Measurements from ENCODE around the gene UFM1. TPM values are rescaled to one million over a fixed set of nuclear protein-coding genes. Genes with fewer than 3 reads are reported as not detected.

The UFM1 gene
- total RNA-seq, 1 experiment from 2014 or later: 34.6 TPM

GRCh38 chr13:38395497-38395788 is 45.8 kb downstream of the UFM1 start:
- TF ChIP-seq CTCF (IDR thresholded peaks at IDR 0.05) (no peak), TCF7L2 (IDR thresholded peaks at IDR 0.05; ENCODE audit: low read depth, low read length) (no peak), REST (IDR thresholded peaks at IDR 0.05; ENCODE audit: insufficient read depth in 1 of 2, low read depth in 2 of 2, low read length in 1 of 2) (no peak), SIN3A (IDR thresholded peaks at IDR 0.05; ENCODE audit: borderline replicate concordance, insufficient read depth, low read depth, low read length) (no peak), POLR2AphosphoS5 (IDR thresholded peaks at IDR 0.05; ENCODE audit: low read depth, low read length) (no peak)
- Histone ChIP-seq H3K9me3 (ENCODE audit: control insufficient read depth, insufficient read depth, low read depth, low read length) (no peaks in the 10 kb centered on the region), H3K36me3 (ENCODE audit: control insufficient read depth, insufficient read depth, low read length) (no peaks in the 10 kb centered on the region), H3K4me3 (ENCODE audit: low read depth in 2 of 2, low read length in 2 of 2) (no peak overlapping the region), H3K4me1 (ENCODE audit: control insufficient read depth, insufficient read depth, low read length) (no peaks in the 10 kb centered on the region), H3K27ac (ENCODE audit: low read length) (0 out of 2 replicates have a peak overlapping the region, but pooled peaks have one; percentile 34), H3K27me3 (ENCODE audit: control insufficient read depth, insufficient read depth, low read length) (no peaks in the 10 kb centered on the region)
- ChIA-PET CTCF (no interaction called here), POLR2A (no interaction called here)
- DNase-seq (ENCODE audit: low read depth, low spot score) (no peak), ATAC-seq (peak; percentile 42; the same call in 1 of the 2 replicates)
- intact Hi-C loops (cut with micrococcal nuclease; ENCODE audit: unreplicated experiment) (no loop called here), in situ Hi-C loops (cut with HindIII; ENCODE audit: low pct_unique_long_range_greater_than_20kb, low sequenced_read_pairs) (no loop called here)
- BruUV-seq (replicated peaks): no TSS peak

DNA sequence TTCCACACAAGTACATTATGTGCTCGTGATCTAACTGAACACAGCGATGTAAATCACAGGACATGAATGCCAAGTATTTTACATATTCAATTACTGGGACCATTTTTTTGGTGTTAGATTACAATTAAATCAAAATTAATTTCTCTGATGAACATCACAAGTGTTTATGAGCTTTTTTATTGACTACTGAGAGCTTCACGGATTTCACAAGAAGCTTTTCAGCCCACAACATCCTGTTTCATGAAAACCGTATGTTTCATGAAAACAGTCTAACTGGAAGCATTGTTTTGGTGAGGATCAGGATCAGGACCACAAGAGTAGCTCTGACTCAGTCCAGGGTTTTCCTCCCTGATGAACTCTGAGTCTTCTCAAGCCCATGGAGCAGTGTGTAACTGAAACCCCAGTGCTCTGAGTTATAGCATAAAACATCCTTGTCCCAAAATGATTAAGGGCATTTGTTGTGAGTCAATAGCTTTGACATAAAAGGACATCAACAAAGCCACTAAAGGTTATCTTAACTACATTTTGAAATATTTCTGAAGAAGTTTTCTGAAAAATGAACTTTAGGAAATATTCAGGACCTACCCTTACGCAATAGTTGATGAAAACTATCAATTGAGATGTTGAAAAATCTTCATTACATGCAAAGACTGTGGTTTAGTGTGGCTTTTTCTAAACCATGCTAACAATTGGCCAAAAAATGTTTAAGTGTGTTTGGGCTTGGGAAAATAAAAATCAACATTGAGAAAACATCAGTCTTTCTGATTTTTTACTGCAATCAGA is 49.3 kb downstream of the UFM1 start:
- CTCF ChIA-PET: no interaction called here

More for the DNA sequence above, 49.3 kb downstream of the UFM1 start:
- H3K27ac ChIP-seq (ENCODE audit: low read length): no peak overlapping the region
- no peak overlapping the region for H3K4me3 ChIP-seq (ENCODE audit: low read depth in 2 of 2, low read length in 2 of 2)
- no peak for ATAC-seq
- no peaks in the 10 kb centered on the region for H3K27me3 ChIP-seq (ENCODE audit: control insufficient read depth, insufficient read depth, low read length)
- POLR2A ChIA-PET: no interaction called here
- no peaks in the 10 kb centered on the region for H3K9me3 ChIP-seq (ENCODE audit: control insufficient read depth, insufficient read depth, low read depth, low read length)
- H3K4me1 ChIP-seq (ENCODE audit: control insufficient read depth, insufficient read depth, low read length): no peaks in the 10 kb centered on the region
- H3K36me3 ChIP-seq (ENCODE audit: control insufficient read depth, insufficient read depth, low read length): no peaks in the 10 kb centered on the region
- TF ChIP-seq TCF7L2 (IDR thresholded peaks at IDR 0.05; ENCODE audit: low read depth, low read length): no peak
- TF ChIP-seq POLR2AphosphoS5 (IDR thresholded peaks at IDR 0.05; ENCODE audit: low read depth, low read length): no peak
- TF ChIP-seq SIN3A (IDR thresholded peaks at IDR 0.05; ENCODE audit: borderline replicate concordance, insufficient read depth, low read depth, low read length): no peak
- no peak for TF ChIP-seq CTCF (IDR thresholded peaks at IDR 0.05)
- TF ChIP-seq REST (IDR thresholded peaks at IDR 0.05; ENCODE audit: insufficient read depth in 1 of 2, low read depth in 2 of 2, low read length in 1 of 2): no peak
- in situ Hi-C loops (cut with HindIII; ENCODE audit: low pct_unique_long_range_greater_than_20kb, low sequenced_read_pairs): no loop called here
- intact Hi-C loops (cut with micrococcal nuclease; ENCODE audit: unreplicated experiment): no loop called here
- DNase-seq (ENCODE audit: low read depth, low spot score): no peak
- BruUV-seq (replicated peaks): no TSS peak

Measured in Panc1 (cell line).